Mononuclear cell (primary cell): Measurements from ENCODE around the gene POLR2L. TPM values are rescaled to one million over a fixed set of nuclear protein-coding genes. Genes with fewer than 3 reads are reported as not detected.
A peak's percentile ranks its signal among the peaks of the same experiment; 100 is the strongest.

Experiments
- H3K27me3 ChIP-seq: 2 replicates; pipeline ENCODE4 v1.6.0; 2011; ENCODE audit warnings: low read length, control low read depth; ENCODE audit not compliant: insufficient read depth
- H3K4me1 ChIP-seq: 2 replicates; pipeline ENCODE4 v1.5.1; 2011; ENCODE audit warnings: mild to moderate bottlenecking, low read length, control low read depth; ENCODE audit not compliant: insufficient read depth
- H3K4me3 ChIP-seq: 2 replicates; pipeline ENCODE4 v1.5.1; 2011; ENCODE audit warnings: mild to moderate bottlenecking, low read length, moderate library complexity
- H3K9me3 ChIP-seq: 2 replicates; pipeline ENCODE4 v1.5.1; 2011; ENCODE audit warnings: low read depth, mild to moderate bottlenecking, control low read depth, low read length
- total RNA-seq: library from RNA; depleted of rRNA; stranded (reverse); fragments of >200 nt; gene quantifications from one replicate; pipeline ENCODE4 v1.2.3, GENCODE V29; 2012

The POLR2L gene
- total RNA-seq, 1 donor = 11.2 TPM

GRCh38 chr11:811446-812245, 30.7 kb downstream of the POLR2L start:
- Histone ChIP-seq H3K27me3 (no peaks in the 10 kb centered on the region), H3K4me1 (peaks cover 30% of the 10 kb centered on the region), H3K4me3 (no peak overlapping the region), H3K9me3 (no peaks in the 10 kb centered on the region)

DNA sequence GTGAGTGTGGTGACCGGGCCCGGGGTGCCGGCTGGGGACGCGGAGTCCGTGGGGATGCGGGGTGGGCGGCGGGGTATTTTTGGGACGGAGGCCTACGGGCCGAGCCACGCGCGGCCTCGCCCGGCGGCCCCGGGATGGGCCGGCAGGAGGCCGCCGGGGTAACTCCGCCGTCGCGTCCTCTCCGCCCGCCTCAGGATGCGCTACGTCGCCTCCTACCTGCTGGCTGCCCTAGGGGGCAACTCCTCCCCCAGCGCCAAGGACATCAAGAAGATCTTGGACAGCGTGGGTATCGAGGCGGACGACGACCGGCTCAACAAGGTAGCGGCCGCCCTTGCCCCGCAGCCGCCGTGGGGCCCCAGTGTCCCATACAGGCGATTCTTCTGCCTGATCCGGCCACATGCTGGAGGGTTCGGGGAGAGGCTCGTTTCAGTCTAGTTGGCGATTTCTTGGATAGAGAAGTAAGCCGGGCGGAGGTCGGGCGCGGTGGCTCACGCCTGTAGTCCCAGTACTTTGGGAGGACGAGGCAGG, 32.2 kb downstream of the POLR2L start:
- Histone ChIP-seq H3K4me3 (peak overlapping the region; percentile 87), H3K9me3 (no peaks in the 10 kb centered on the region), H3K4me1 (peaks cover 34% of the 10 kb centered on the region), H3K27me3 (no peaks in the 10 kb centered on the region)

GRCh38 chr11:809287-810039, 32.9 kb downstream of the POLR2L start, which contains the start of gene RPLP2:
RPLP2 (plus strand) TSS chr11:809967; CDS start chr11:810235, 268 bp downstream.
- Histone ChIP-seq H3K9me3 (no peaks in the 10 kb centered on the region), H3K27me3 (no peaks in the 10 kb centered on the region), H3K4me3 (peak within 1 kb of the TSS; percentile 87), H3K4me1 (peaks cover 38% of the 10 kb centered on the region)

DNA sequence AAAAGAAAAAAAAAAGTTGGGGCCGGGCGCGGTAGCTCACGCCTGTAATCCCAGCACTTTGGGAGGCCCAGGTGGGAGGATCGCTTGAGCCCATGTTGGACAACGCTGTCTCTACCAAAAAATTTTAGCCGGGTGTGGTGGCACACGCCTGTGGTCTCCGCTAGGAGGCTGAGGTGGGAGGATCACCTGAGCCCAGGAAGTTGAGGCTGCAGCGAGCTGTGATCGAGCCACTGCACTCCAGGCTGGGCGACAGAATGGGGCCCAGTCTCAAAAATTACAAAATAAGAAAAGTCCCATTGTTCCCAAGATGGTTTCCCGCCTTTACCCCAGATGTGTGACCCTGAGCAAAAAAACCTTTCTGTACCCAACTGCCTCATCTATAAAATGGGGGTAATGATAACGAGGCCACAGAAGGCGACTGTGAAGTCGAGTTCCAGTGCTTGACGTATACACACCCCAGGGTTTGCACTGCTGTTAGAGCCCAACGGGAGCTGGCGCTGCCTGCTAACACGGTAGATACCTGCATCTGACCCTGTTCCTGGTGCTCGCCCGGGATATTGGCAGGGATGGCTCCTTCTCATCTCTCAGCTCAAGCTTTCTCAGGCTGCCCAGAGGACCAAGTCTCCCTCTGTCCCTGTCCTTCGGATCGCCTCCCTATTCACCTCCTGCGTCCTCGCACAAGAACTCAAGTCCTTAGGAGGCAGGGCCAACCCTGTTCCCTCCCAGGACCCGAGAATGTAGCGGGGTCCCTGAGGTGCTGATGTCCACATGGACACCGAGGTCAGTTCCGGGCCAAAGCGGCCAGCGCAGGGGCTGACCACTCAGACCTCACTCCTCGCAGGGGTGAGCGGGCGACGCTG, 33.7 kb downstream of the POLR2L start:
- Histone ChIP-seq H3K4me1 (peaks cover 46% of the 10 kb centered on the region), H3K4me3 (peak overlapping the region; percentile 87), H3K27me3 (no peaks in the 10 kb centered on the region), H3K9me3 (no peaks in the 10 kb centered on the region)

DNA sequence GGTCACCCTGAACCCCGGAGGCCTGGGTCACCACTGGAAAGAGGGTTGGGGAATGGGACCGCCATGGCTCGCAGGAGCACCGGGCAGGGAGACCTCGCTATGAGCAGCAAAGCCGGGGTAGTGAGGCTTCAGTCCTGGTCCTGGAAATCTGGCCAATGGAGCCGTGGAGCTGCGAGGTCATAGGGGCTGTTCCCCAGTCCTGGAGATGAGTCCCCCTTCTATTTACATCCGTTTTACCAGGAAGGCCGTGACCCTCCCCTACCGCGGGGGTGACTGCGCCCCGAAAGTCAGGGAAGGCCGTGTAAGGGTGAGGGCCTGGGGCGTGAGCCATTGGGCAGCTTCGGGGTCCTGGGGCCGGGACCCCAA, 37.7 kb downstream of the POLR2L start:
- Histone ChIP-seq H3K9me3 (no peaks in the 10 kb centered on the region), H3K4me3 (peak overlapping the region; percentile 41), H3K27me3 (no peaks in the 10 kb centered on the region), H3K4me1 (peaks cover 29% of the 10 kb centered on the region)

GRCh38 chr11:803770-804598, 38.3 kb downstream of the POLR2L start:
- peaks cover 29% of the 10 kb centered on the region for H3K4me1 ChIP-seq
- no peaks in the 10 kb centered on the region for H3K9me3 ChIP-seq
- peak overlapping the region; percentile 41 for H3K4me3 ChIP-seq
- H3K27me3 ChIP-seq = no peaks in the 10 kb centered on the region

GRCh38 chr11:803467-803742, 38.9 kb downstream of the POLR2L start:
- H3K27me3 ChIP-seq = no peaks in the 10 kb centered on the region
- peaks cover 28% of the 10 kb centered on the region for H3K4me1 ChIP-seq
- no peak overlapping the region for H3K4me3 ChIP-seq

GRCh38 chr11:802693-803466, 39.4 kb downstream of the POLR2L start:
- Histone ChIP-seq H3K27me3 (no peaks in the 10 kb centered on the region), H3K9me3 (no peaks in the 10 kb centered on the region), H3K4me3 (no peak overlapping the region), H3K4me1 (peaks cover 26% of the 10 kb centered on the region)

More at GRCh38 chr11:803467-803742, 38.9 kb downstream of the POLR2L start:
- H3K9me3 ChIP-seq = no peaks in the 10 kb centered on the region

GRCh38 chr11:802018-802617, 40.2 kb downstream of the POLR2L start:
- H3K9me3 ChIP-seq = no peaks in the 10 kb centered on the region
- H3K4me3 ChIP-seq = no peak overlapping the region
- H3K27me3 ChIP-seq = no peaks in the 10 kb centered on the region
- peaks cover 30% of the 10 kb centered on the region for H3K4me1 ChIP-seq

DNA sequence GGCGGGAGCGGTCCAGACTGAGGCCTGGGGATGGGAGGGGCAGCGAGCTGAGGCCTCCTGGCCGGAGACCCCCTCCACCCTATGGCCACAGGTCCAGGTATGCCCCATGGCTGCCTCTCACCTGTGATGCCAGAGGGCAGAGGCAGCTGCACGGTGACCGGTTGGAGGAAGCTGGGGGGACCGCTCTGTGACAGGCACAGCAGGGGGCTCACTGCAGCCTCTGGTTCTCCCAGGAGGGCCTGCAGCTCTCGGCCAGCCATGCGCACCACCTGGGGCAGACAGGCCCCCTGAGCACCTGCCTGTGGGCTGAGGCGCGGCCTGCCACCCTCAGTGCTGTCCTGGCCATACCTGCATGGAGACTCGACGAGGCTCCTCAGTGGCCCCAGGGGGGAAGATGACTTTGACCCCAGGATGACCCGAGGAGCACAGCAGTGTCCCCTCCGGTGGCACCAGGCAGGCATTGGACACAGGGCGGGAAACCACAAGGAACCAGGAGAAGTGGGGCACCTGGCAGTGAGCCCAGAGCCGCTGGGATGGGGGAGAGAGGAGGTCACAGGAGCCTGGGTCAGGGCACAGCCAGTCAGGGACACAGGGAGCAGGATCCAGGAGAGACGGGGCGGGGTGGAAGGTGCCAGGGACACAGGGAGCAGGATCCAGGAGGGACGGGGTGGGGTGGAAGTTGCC, 41.1 kb downstream of the POLR2L start:
- Histone ChIP-seq H3K4me1 (peaks cover 39% of the 10 kb centered on the region), H3K27me3 (no peaks in the 10 kb centered on the region), H3K9me3 (no peaks in the 10 kb centered on the region), H3K4me3 (no peak overlapping the region)

DNA sequence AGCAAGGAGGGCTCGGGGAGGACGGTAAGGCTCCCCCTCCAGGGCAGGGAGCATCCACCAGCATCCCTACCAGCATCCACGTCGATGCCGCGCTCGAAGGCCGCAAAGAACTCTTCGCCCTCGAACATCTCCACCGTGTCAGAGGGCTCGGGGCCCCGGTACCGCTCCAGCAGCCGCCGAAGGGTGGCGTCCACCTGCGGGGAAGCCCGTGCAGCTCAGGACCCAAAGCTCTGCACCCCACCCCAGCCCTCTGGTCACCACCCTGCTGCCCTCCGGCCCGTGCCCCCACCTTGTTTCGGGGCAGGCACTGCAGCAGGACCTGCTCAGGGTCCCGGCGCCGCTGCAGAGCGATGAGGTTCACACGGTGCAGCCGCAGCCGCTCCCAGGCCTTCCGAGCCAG, 41.9 kb downstream of the POLR2L start:
- H3K27me3 ChIP-seq = no peaks in the 10 kb centered on the region
- no peak overlapping the region for H3K4me3 ChIP-seq
- peaks cover 41% of the 10 kb centered on the region for H3K4me1 ChIP-seq
- H3K9me3 ChIP-seq = no peaks in the 10 kb centered on the region

- no peaks in the 10 kb centered on the region for H3K9me3 ChIP-seq
- H3K4me1 ChIP-seq = peaks cover 45% of the 10 kb centered on the region
- no peaks in the 10 kb centered on the region for H3K27me3 ChIP-seq
- H3K4me3 ChIP-seq = no peak overlapping the region
Measured at GRCh38 chr11:799641-800316, 42.5 kb downstream of the POLR2L start.
